ENCODE measurements around the gene STARD13. TPM values are rescaled to one million over a fixed set of nuclear protein-coding genes. Genes with fewer than 3 reads are reported as not detected.

Gene STARD13
- total RNA-seq, 1 experiment from 2014 or later = 1.2 TPM

DNA sequence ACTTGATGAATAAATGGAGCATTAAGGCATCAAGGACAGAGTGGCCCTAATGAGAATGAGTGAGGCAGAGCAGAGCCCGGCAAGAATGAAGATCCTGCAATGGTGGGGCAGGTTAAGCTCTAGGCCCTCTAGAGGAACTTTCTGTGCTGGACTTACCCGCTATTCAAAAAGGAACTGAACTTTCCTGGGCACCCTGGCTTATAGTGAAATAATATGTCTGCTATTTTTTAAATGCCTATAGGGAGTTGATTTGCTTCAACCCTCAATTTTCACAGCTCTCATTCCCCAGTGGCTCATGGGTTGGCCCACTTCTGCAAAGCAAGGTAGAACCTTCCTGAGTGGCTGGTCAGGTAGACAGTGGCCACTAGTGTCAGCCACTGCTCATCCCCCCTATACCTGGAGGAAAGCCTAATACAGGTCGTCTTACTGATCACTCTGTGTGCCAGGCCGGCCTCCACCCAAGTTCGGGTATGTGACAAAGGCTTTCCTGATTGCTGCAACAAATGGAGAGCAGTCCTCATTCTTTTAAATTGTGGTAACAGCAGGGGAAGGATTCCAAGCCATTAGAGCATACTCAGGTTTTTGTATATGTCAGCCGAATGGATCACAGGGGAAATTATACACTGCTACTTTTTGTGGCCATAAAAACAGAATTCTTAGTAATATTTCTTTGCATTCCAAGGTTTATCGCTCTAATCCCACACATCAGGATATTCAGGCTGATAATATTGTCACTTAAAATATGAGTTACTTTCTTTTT lies 166.4 kb downstream of the STARD13 start:
- Histone ChIP-seq H3K36me3 (ENCODE audit: insufficient read depth, low read length) (no peaks in the 10 kb centered on the region), H3K9me3 (ENCODE audit: low read length) (no peaks in the 10 kb centered on the region), H3K27ac (ENCODE audit: low read length) (no peak overlapping the region), H3K27me3 (ENCODE audit: low read length) (no peaks in the 10 kb centered on the region), H4K20me1 (ENCODE audit: insufficient read depth, low read depth, low read length) (no peaks in the 10 kb centered on the region), H2AFZ (ENCODE audit: low read length) (no peak overlapping the region), H3K79me2 (ENCODE audit: low read length) (no peaks in the 10 kb centered on the region), H3K9ac (ENCODE audit: low read length) (no peak overlapping the region), H3K4me2 (ENCODE audit: low read depth, low read length, poor library complexity, severe bottlenecking) (peak overlapping the region; percentile 27), H3K4me3 (ENCODE audit: low read length) (no peak overlapping the region), H3K9me2 (replicated peaks; ENCODE audit: insufficient read depth, low read length) (no peaks in the 10 kb centered on the region), H3K4me1 (ENCODE audit: low read length) (peaks cover 16% of the 10 kb centered on the region)
- peak; percentile 65 for DNase-seq

DNA sequence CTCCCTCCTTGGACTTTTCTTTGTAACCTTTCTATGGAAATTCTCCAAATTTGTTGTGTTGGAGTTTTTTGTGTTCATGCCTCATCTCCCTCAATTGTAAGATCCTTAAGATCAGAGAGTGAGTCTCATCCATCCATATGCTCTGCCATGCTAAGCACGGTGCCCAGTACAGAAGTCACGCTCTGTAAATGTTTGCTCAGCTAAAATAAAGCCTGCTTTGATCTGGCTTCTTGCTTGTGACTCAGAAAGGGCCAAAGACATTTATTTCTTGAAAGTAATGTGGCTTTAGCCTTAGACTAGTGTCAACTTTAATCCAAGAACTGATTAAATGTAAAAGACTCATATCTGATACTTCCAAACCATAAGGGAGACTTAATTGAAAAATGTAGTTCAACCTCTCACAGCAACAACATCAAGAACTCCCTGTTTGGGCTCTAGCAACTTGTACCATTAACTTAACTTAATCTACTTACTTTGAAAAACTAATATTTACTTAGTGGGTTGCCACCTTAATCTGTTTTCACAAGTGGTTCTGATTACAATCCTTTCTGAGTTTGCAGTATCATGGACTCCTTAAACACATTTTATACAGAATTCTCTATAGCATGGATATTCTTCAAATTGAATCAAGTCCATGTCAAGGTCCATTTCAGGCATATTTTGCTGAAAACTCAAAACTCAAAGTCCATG lies 169.1 kb downstream of the STARD13 start:
- Histone ChIP-seq H3K9me2 (replicated peaks; ENCODE audit: insufficient read depth, low read length) (no peaks in the 10 kb centered on the region), H3K9ac (ENCODE audit: low read length) (no peak overlapping the region), H3K4me1 (ENCODE audit: low read length) (peaks cover 22% of the 10 kb centered on the region), H3K36me3 (ENCODE audit: insufficient read depth, low read length) (no peaks in the 10 kb centered on the region), H3K27me3 (ENCODE audit: low read length) (no peaks in the 10 kb centered on the region), H2AFZ (ENCODE audit: low read length) (no peak overlapping the region), H3K79me2 (ENCODE audit: low read length) (no peaks in the 10 kb centered on the region), H3K4me3 (ENCODE audit: low read length) (no peak overlapping the region), H4K20me1 (ENCODE audit: insufficient read depth, low read depth, low read length) (no peaks in the 10 kb centered on the region), H3K4me2 (ENCODE audit: low read depth, low read length, poor library complexity, severe bottlenecking) (no peak overlapping the region), H3K27ac (ENCODE audit: low read length) (no peak overlapping the region), H3K9me3 (ENCODE audit: low read length) (no peaks in the 10 kb centered on the region)
- no peak for DNase-seq

- Histone ChIP-seq H3K4me3 (ENCODE audit: low read length) (no peak overlapping the region), H3K4me1 (ENCODE audit: low read length) (peaks cover 34% of the 10 kb centered on the region), H3K9ac (ENCODE audit: low read length) (no peak overlapping the region), H3K27me3 (ENCODE audit: low read length) (no peaks in the 10 kb centered on the region), H2AFZ (ENCODE audit: low read length) (no peak overlapping the region), H3K36me3 (ENCODE audit: insufficient read depth, low read length) (no peaks in the 10 kb centered on the region), H3K9me3 (ENCODE audit: low read length) (no peaks in the 10 kb centered on the region), H4K20me1 (ENCODE audit: insufficient read depth, low read depth, low read length) (no peaks in the 10 kb centered on the region), H3K79me2 (ENCODE audit: low read length) (no peaks in the 10 kb centered on the region), H3K27ac (ENCODE audit: low read length) (no peak overlapping the region), H3K4me2 (ENCODE audit: low read depth, low read length, poor library complexity, severe bottlenecking) (no peak overlapping the region), H3K9me2 (replicated peaks; ENCODE audit: insufficient read depth, low read length) (no peaks in the 10 kb centered on the region)
- DNase-seq = no peak
These were observed 170.3 kb downstream of the STARD13 start for GRCh38 chr13:33115274-33115673.

DNA sequence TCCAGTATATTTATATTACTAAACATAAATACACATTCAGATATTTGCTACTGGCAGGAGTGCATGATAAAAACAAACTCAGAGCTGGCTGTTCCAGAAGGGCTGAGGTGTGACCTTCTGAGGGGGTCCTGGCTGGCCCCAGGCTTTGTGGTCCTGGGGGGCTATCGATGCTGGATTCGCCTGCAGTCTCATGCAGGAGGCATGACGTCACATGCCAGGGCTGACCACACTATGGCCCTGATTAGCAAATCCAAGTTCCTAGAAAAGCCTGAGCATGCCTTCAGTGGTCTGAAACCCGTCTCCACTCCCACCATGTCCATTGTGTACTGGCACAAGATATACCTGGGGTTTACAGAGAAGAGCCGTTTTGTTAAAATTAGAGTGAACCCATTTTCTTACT lies 171.4 kb downstream of the STARD13 start:
- no peaks in the 10 kb centered on the region for H4K20me1 ChIP-seq (ENCODE audit: insufficient read depth, low read depth, low read length)
- no peaks in the 10 kb centered on the region for H3K36me3 ChIP-seq (ENCODE audit: insufficient read depth, low read length)
- H3K4me1 ChIP-seq (ENCODE audit: low read length) = peaks cover 41% of the 10 kb centered on the region
- no peak overlapping the region for H2AFZ ChIP-seq (ENCODE audit: low read length)
- no peak overlapping the region for H3K4me3 ChIP-seq (ENCODE audit: low read length)
- no peaks in the 10 kb centered on the region for H3K9me2 ChIP-seq (replicated peaks; ENCODE audit: insufficient read depth, low read length)
- H3K4me2 ChIP-seq (ENCODE audit: low read depth, low read length, poor library complexity, severe bottlenecking) = no peak overlapping the region
- no peak overlapping the region for H3K9ac ChIP-seq (ENCODE audit: low read length)
- no peaks in the 10 kb centered on the region for H3K27me3 ChIP-seq (ENCODE audit: low read length)
- H3K9me3 ChIP-seq (ENCODE audit: low read length) = no peaks in the 10 kb centered on the region
- H3K27ac ChIP-seq (ENCODE audit: low read length) = no peak overlapping the region
- no peaks in the 10 kb centered on the region for H3K79me2 ChIP-seq (ENCODE audit: low read length)
- DNase-seq = no peak

DNA sequence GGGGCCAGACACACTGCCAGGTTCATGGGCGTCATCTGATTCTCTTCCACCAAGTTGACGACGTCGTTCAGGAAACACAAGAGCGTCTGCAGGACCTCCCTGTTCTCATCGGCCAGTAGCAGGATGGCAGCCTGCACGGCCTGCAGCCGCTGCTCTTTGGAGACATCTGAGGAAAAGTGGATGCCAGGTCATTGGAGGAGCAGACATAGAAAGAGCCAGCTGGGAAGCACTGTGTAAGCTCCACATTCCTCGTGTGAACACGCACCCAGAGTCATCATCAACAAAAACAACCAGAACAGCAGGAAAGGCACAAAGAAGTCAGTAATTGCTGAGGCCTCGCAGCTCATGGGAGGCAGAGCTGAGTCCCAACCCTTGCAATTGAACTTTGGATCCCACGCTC lies 172.8 kb downstream of the STARD13 start:
- no peak for DNase-seq
- peaks cover 31% of the 10 kb centered on the region for H3K4me1 ChIP-seq (ENCODE audit: low read length)
- H3K9ac ChIP-seq (ENCODE audit: low read length) = no peak overlapping the region
- no peaks in the 10 kb centered on the region for H3K79me2 ChIP-seq (ENCODE audit: low read length)
- H4K20me1 ChIP-seq (ENCODE audit: insufficient read depth, low read depth, low read length) = no peaks in the 10 kb centered on the region
- no peaks in the 10 kb centered on the region for H3K36me3 ChIP-seq (ENCODE audit: insufficient read depth, low read length)
- H3K4me2 ChIP-seq (ENCODE audit: low read depth, low read length, poor library complexity, severe bottlenecking) = no peak overlapping the region
- no peaks in the 10 kb centered on the region for H3K27me3 ChIP-seq (ENCODE audit: low read length)
- H3K27ac ChIP-seq (ENCODE audit: low read length) = no peak overlapping the region
- H3K4me3 ChIP-seq (ENCODE audit: low read length) = no peak overlapping the region
- H3K9me2 ChIP-seq (replicated peaks; ENCODE audit: insufficient read depth, low read length) = no peaks in the 10 kb centered on the region
- no peak overlapping the region for H2AFZ ChIP-seq (ENCODE audit: low read length)
- no peaks in the 10 kb centered on the region for H3K9me3 ChIP-seq (ENCODE audit: low read length)

GRCh38 chr13:33111414-33112110 lies 174.0 kb downstream of the STARD13 start:
- no peaks in the 10 kb centered on the region for H3K27me3 ChIP-seq (ENCODE audit: low read length)
- peak overlapping the region; percentile 66 for H3K27ac ChIP-seq (ENCODE audit: low read length)
- no peaks in the 10 kb centered on the region for H3K9me2 ChIP-seq (replicated peaks; ENCODE audit: insufficient read depth, low read length)
- H3K4me3 ChIP-seq (ENCODE audit: low read length) = peak overlapping the region; percentile 47; the same call in 1 of the 2 replicates
- no peaks in the 10 kb centered on the region for H3K36me3 ChIP-seq (ENCODE audit: insufficient read depth, low read length)
- DNase-seq = no peak
- no peaks in the 10 kb centered on the region for H4K20me1 ChIP-seq (ENCODE audit: insufficient read depth, low read depth, low read length)
- no peaks in the 10 kb centered on the region for H3K79me2 ChIP-seq (ENCODE audit: low read length)
- H3K9me3 ChIP-seq (ENCODE audit: low read length) = no peaks in the 10 kb centered on the region
- no peak overlapping the region for H3K9ac ChIP-seq (ENCODE audit: low read length)
- H3K4me2 ChIP-seq (ENCODE audit: low read depth, low read length, poor library complexity, severe bottlenecking) = peak overlapping the region; percentile 72
- peak overlapping the region; percentile 79 for H2AFZ ChIP-seq (ENCODE audit: low read length)
- peaks cover 31% of the 10 kb centered on the region for H3K4me1 ChIP-seq (ENCODE audit: low read length)

DNA sequence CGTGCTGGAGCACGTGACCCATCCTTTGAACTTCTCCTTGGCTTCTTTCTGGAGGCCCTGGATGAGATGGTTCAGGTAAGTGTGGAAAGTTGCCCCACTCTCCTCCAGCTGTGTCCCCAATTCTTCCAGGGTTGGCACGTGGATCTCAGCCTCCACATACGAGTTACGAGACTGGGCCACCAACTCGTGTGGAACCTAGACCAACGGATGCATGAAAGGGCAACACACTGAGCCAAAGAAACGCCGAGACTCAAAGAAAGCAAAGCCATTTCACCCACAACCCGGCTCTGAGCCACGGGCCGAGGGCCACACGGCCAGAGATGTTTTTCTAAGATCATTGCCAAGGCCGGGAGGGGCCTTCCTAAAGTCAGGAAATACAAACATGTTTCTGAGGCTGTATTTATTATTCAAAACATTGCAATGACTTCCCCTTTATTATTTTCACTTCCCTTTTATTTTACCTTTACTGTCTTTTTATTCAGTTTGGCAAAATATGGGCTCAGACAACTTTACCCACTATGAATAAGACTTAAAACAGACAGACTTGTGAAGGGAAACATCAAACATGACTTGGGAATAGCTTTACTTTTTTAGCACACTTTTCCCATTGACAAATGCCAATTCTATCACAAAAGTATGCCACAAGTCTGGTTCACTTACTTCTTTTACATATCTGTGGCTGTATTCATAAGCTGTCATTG lies 174.7 kb downstream of the STARD13 start:
- DNase-seq = peak; percentile 77
- H3K27ac ChIP-seq (ENCODE audit: low read length) = peak overlapping the region; percentile 66
- no peaks in the 10 kb centered on the region for H3K9me3 ChIP-seq (ENCODE audit: low read length)
- no peaks in the 10 kb centered on the region for H3K27me3 ChIP-seq (ENCODE audit: low read length)
- no peaks in the 10 kb centered on the region for H4K20me1 ChIP-seq (ENCODE audit: insufficient read depth, low read depth, low read length)
- H3K4me2 ChIP-seq (ENCODE audit: low read depth, low read length, poor library complexity, severe bottlenecking) = peak overlapping the region; percentile 72
- no peaks in the 10 kb centered on the region for H3K36me3 ChIP-seq (ENCODE audit: insufficient read depth, low read length)
- peak overlapping the region; percentile 79 for H2AFZ ChIP-seq (ENCODE audit: low read length)
- H3K4me1 ChIP-seq (ENCODE audit: low read length) = peaks cover 31% of the 10 kb centered on the region
- peak overlapping the region; percentile 47; the same call in 1 of the 2 replicates for H3K4me3 ChIP-seq (ENCODE audit: low read length)
- no peaks in the 10 kb centered on the region for H3K9me2 ChIP-seq (replicated peaks; ENCODE audit: insufficient read depth, low read length)
- H3K79me2 ChIP-seq (ENCODE audit: low read length) = no peaks in the 10 kb centered on the region
- H3K9ac ChIP-seq (ENCODE audit: low read length) = peak overlapping the region; percentile 47

- Histone ChIP-seq H3K4me1 (ENCODE audit: low read length) (peaks cover 31% of the 10 kb centered on the region), H3K9ac (ENCODE audit: low read length) (peak overlapping the region; percentile 47), H3K4me3 (ENCODE audit: low read length) (peak overlapping the region; percentile 47; the same call in 1 of the 2 replicates), H4K20me1 (ENCODE audit: insufficient read depth, low read depth, low read length) (no peaks in the 10 kb centered on the region), H3K36me3 (ENCODE audit: insufficient read depth, low read length) (no peaks in the 10 kb centered on the region), H3K4me2 (ENCODE audit: low read depth, low read length, poor library complexity, severe bottlenecking) (peak overlapping the region; percentile 72), H2AFZ (ENCODE audit: low read length) (peak overlapping the region; percentile 79), H3K9me3 (ENCODE audit: low read length) (no peaks in the 10 kb centered on the region), H3K27ac (ENCODE audit: low read length) (peak overlapping the region; percentile 66), H3K9me2 (replicated peaks; ENCODE audit: insufficient read depth, low read length) (no peaks in the 10 kb centered on the region), H3K27me3 (ENCODE audit: low read length) (no peaks in the 10 kb centered on the region), H3K79me2 (ENCODE audit: low read length) (no peaks in the 10 kb centered on the region)
- no peak for DNase-seq
These were observed 175.2 kb downstream of the STARD13 start for GRCh38 chr13:33110386-33110712.
